ENCODE data around the gene NOXO1.
A peak's percentile ranks its signal among the peaks of the same experiment; 100 is the strongest.

The NOXO1 gene

GRCh38 chr16:1979271-1980029 is 1.8 kb downstream of the NOXO1 start:
- no peak for DNase-seq (ENCODE audit: low spot score)

- DNase-seq (ENCODE audit: low spot score): no peak
These were observed 2.7 kb downstream of the NOXO1 start for GRCh38 chr16:1978476-1979120.

- no peak for DNase-seq (ENCODE audit: low spot score)
These were observed 3.4 kb downstream of the NOXO1 start for GRCh38 chr16:1977875-1978268.

- no peak for DNase-seq (ENCODE audit: low spot score)
These were observed 4.1 kb downstream of the NOXO1 start for GRCh38 chr16:1976951-1977874.

GRCh38 chr16:1976216-1976520 is 5.1 kb downstream of the NOXO1 start:
- no peak for DNase-seq (ENCODE audit: low spot score)

- no peak for DNase-seq (ENCODE audit: low spot score)
These were observed 5.6 kb downstream of the NOXO1 start for GRCh38 chr16:1975432-1976215.

GRCh38 chr16:1974157-1975070 is 6.9 kb downstream of the NOXO1 start:
- no peak for DNase-seq (ENCODE audit: low spot score)

- no peak for DNase-seq (ENCODE audit: low spot score)
These were observed 7.7 kb downstream of the NOXO1 start for GRCh38 chr16:1973461-1974156.

- DNase-seq (ENCODE audit: low spot score): no peak
These were observed 8.8 kb downstream of the NOXO1 start for GRCh38 chr16:1972490-1972877.

GRCh38 chr16:1971796-1972489 is 9.3 kb downstream of the NOXO1 start, which contains the start of gene TBL3:
TBL3 (plus strand) TSS chr16:1972053; CDS start chr16:1972165, 112 bp downstream.
- peak; percentile 94 for DNase-seq (ENCODE audit: low spot score)

- no peak for DNase-seq (ENCODE audit: low spot score)
These were observed 12.9 kb downstream of the NOXO1 start for GRCh38 chr16:1968146-1968953.

GRCh38 chr16:1966460-1966859 is 14.8 kb downstream of the NOXO1 start, which contains the start of gene RNF151:
RNF151 (plus strand) TSS chr16:1966856; CDS start chr16:1966882, 26 bp downstream.
- DNase-seq (ENCODE audit: low spot score): no peak

- no peak for DNase-seq (ENCODE audit: low spot score)
These were observed 15.8 kb downstream of the NOXO1 start for GRCh38 chr16:1965396-1966001.

- peak; percentile 98 for DNase-seq (ENCODE audit: low spot score)
These were observed 16.5 kb downstream of the NOXO1 start, which contains the start of gene RPS2 for GRCh38 chr16:1964506-1965395. RPS2 (minus strand) TSS chr16:1964826; CDS start chr16:1964625, 201 bp downstream.

GRCh38 chr16:1963806-1964505 is 17.3 kb downstream of the NOXO1 start:
- DNase-seq (ENCODE audit: low spot score): no peak

All from D341Med (cell line).